Subcutaneous abdominal adipose tissue (tissue), 5 donors: ENCODE measurements around the gene PER1.

ENCODE experiments used
- H3K27ac ChIP-seq: one replicate; pipeline ENCODE4 v1.7.0; 2013; ENCODE audit warnings: low read depth, mild to moderate bottlenecking, inconsistent platforms, low read length, moderate library complexity
- H3K27me3 ChIP-seq, 5 donors: one replicate each; pipeline ENCODE4 v1.7.0; 2013; ENCODE audit warnings: low read length in 5 of 5, inconsistent platforms in 1 of 5; ENCODE audit not compliant: control insufficient read depth in 5 of 5, insufficient read depth in 4 of 5
- H3K36me3 ChIP-seq, 5 donors: one replicate each; pipeline ENCODE4 v1.7.0; 2013; ENCODE audit warnings: low read length in 5 of 5; ENCODE audit not compliant: control insufficient read depth in 5 of 5, insufficient read depth in 5 of 5
- H3K4me1 ChIP-seq, 5 donors: one replicate each; pipeline ENCODE4 v1.7.0; 2013; ENCODE audit warnings: low read length in 5 of 5, mild to moderate bottlenecking in 3 of 5, moderate library complexity in 1 of 5; ENCODE audit not compliant: control insufficient read depth in 5 of 5, insufficient read depth in 5 of 5
- H3K4me3 ChIP-seq, 5 donors: one replicate each; pipeline ENCODE4 v1.7.0; 2013; ENCODE audit warnings: low read length in 5 of 5, low read depth in 1 of 5
- H3K9ac ChIP-seq, 5 donors: one replicate each; pipeline ENCODE4 v1.7.0; 2013; ENCODE audit warnings: low read length in 5 of 5, mild to moderate bottlenecking in 4 of 5, moderate library complexity in 3 of 5
- H3K9me3 ChIP-seq, 5 donors: one replicate each; pipeline ENCODE4 v1.7.0; 2013; ENCODE audit warnings: low read length in 5 of 5; ENCODE audit not compliant: control insufficient read depth in 5 of 5
- donor health status: healthy.
- donor health status: healthy.
- donor health status: healthy.
- donor health status: healthy.
- donor health status: healthy.

Gene PER1

GRCh38 chr17:8142158-8142886 lies 9.9 kb downstream of the PER1 start:
- Histone ChIP-seq H3K4me3 (no peak overlapping the region), H3K9me3 (no peaks in the 10 kb centered on the region), H3K9ac (no peak overlapping the region), H3K4me1 (peaks cover 6 to 27% (median 24%) of the 10 kb centered on the region in 5 donors), H3K36me3 (peaks cover 3 to 82% (median 79%) of the 10 kb centered on the region in 5 donors), H3K27me3 (no peaks in the 10 kb centered on the region), H3K27ac (no peak overlapping the region)

- H3K36me3 ChIP-seq, result peaks cover 3 to 76% (median 73%) of the 10 kb centered on the region in 5 donors
- peaks cover 6 to 27% (median 24%) of the 10 kb centered on the region in 5 donors for H3K4me1 ChIP-seq
- no peak overlapping the region for H3K27ac ChIP-seq
These were observed 10.5 kb downstream of the PER1 start for GRCh38 chr17:8141741-8142140.

GRCh38 chr17:8141045-8141444 lies 11.2 kb downstream of the PER1 start:
- peaks cover 6 to 27% (median 24%) of the 10 kb centered on the region in 5 donors for H3K4me1 ChIP-seq
- no peak overlapping the region for H3K9ac ChIP-seq
- no peaks in the 10 kb centered on the region for H3K27me3 ChIP-seq
- H3K9me3 ChIP-seq, result no peaks in the 10 kb centered on the region
- H3K27ac ChIP-seq, result no peak overlapping the region
- H3K4me3 ChIP-seq, result no peak overlapping the region
- peaks cover 3 to 69% (median 66%) of the 10 kb centered on the region in 5 donors for H3K36me3 ChIP-seq

More at GRCh38 chr17:8141741-8142140, 10.5 kb downstream of the PER1 start:
- Histone ChIP-seq H3K9ac (no peak overlapping the region), H3K4me3 (no peak overlapping the region), H3K27me3 (no peaks in the 10 kb centered on the region), H3K9me3 (no peaks in the 10 kb centered on the region)

GRCh38 chr17:8140065-8141029 lies 11.9 kb downstream of the PER1 start:
- Histone ChIP-seq H3K27ac (no peak overlapping the region), H3K36me3 (peaks cover 3 to 62% (median 59%) of the 10 kb centered on the region in 5 donors), H3K4me3 (no peak overlapping the region), H3K4me1 (peaks cover 6 to 27% (median 24%) of the 10 kb centered on the region in 5 donors), H3K9ac (no peak overlapping the region), H3K9me3 (no peaks in the 10 kb centered on the region), H3K27me3 (no peaks in the 10 kb centered on the region)

- Histone ChIP-seq H3K9ac (peak overlapping the region in 1 of 5 donors; percentile 40), H3K4me1 (peaks cover 6 to 27% (median 24%) of the 10 kb centered on the region in 5 donors), H3K27ac (peak overlapping the region; percentile 80)
These were observed 13.4 kb downstream of the PER1 start for GRCh38 chr17:8138672-8139371.

GRCh38 chr17:8138374-8138671 lies 13.9 kb downstream of the PER1 start:
- Histone ChIP-seq H3K4me1 (peaks cover 6 to 27% (median 24%) of the 10 kb centered on the region in 5 donors), H3K4me3 (peak overlapping the region in 4 of 5 donors; percentile 0 to 40 (median 32)), H3K9ac (no peak overlapping the region), H3K36me3 (peaks cover 3 to 42% (median 39%) of the 10 kb centered on the region in 5 donors), H3K27ac (peak overlapping the region; percentile 80), H3K9me3 (no peaks in the 10 kb centered on the region), H3K27me3 (no peaks in the 10 kb centered on the region)

More at GRCh38 chr17:8138672-8139371, 13.4 kb downstream of the PER1 start:
- Histone ChIP-seq H3K27me3 (no peaks in the 10 kb centered on the region), H3K4me3 (peak overlapping the region; percentile 28 to 52 (median 36)), H3K36me3 (peaks cover 3 to 47% (median 44%) of the 10 kb centered on the region in 5 donors), H3K9me3 (no peaks in the 10 kb centered on the region)

GRCh38 chr17:8137645-8138373 lies 14.4 kb downstream of the PER1 start:
- Histone ChIP-seq H3K36me3 (peaks cover 3 to 37% (median 34%) of the 10 kb centered on the region in 5 donors), H3K4me1 (peaks cover 6 to 27% (median 24%) of the 10 kb centered on the region in 5 donors), H3K9ac (no peak overlapping the region), H3K27ac (peak overlapping the region; percentile 80), H3K9me3 (no peaks in the 10 kb centered on the region), H3K27me3 (no peaks in the 10 kb centered on the region), H3K4me3 (peak overlapping the region in 3 of 5 donors; percentile 0 to 40 (median 35))

GRCh38 chr17:8133941-8134340 lies 18.3 kb downstream of the PER1 start:
- H3K9ac ChIP-seq, result no peak overlapping the region
- peaks cover 6 to 11% (median 8%) of the 10 kb centered on the region in 5 donors for H3K4me1 ChIP-seq
- no peak overlapping the region for H3K27ac ChIP-seq
- no peak overlapping the region for H3K4me3 ChIP-seq
- no peaks in the 10 kb centered on the region for H3K36me3 ChIP-seq
- peaks cover 0 to 8% (median 0%) of the 10 kb centered on the region in 5 donors for H3K27me3 ChIP-seq
- no peaks in the 10 kb centered on the region for H3K9me3 ChIP-seq

- H3K27ac ChIP-seq, result no peak overlapping the region
- no peaks in the 10 kb centered on the region for H3K9me3 ChIP-seq
- H3K36me3 ChIP-seq, result no peaks in the 10 kb centered on the region
- H3K4me1 ChIP-seq, result peaks cover 2 to 7% (median 6%) of the 10 kb centered on the region in 5 donors
- H3K4me3 ChIP-seq, result no peak overlapping the region
- peaks cover 0 to 8% (median 0%) of the 10 kb centered on the region in 5 donors for H3K27me3 ChIP-seq
- no peak overlapping the region for H3K9ac ChIP-seq
These were observed 18.8 kb downstream of the PER1 start for GRCh38 chr17:8133399-8133798.
